ENCODE data around the gene PDIA3. TPM values are rescaled to one million over a fixed set of nuclear protein-coding genes. Genes with fewer than 3 reads are reported as not detected.
"Not testable (repeated sequence)": the region's sequence is repeated elsewhere in the genome, so short reads cannot be mapped to it uniquely, and the experiment has no call there.

PDIA3 gene
- total RNA-seq, 4 donors from 2014 or later, result 75.4 to 107 (median 94.2) TPM

DNA sequence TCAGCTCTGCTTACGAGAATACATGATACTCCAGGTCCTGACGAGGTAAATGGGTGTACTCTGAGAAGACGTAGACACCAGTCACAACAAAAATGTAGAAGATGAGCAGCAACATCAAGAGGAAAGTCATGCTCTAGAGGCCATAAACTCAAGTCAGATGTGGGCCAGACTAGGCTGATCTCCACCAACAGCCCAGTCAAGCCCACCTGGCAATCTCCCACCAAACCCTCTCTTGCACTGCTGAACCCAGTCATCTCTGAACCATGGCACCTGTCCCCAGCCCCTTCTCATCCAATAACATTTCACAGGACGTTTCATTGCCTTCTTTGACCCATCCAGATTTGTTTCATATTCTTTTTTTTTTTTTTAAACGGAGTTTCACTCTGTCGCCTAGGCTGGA is 10.8 kb upstream of the PDIA3 start:
- no peaks in the 10 kb centered on the region for H3K36me3 ChIP-seq
- H3K4me3 ChIP-seq, result no peak overlapping the region
- no peak for DNase-seq (ENCODE audit: low spot score in 2 of 2)
- 85 to 86% methylated on average over 6 of the region's 6 CpGs for WGBS, 2 donors
- H3K9me3 ChIP-seq, result no peaks in the 10 kb centered on the region
- no peaks in the 10 kb centered on the region for H3K27me3 ChIP-seq
- no peaks in the 10 kb centered on the region for H3K4me1 ChIP-seq
- H3K27ac ChIP-seq, result no peak overlapping the region
- TF ChIP-seq EP300 (IDR thresholded peaks at IDR 0.05), result no peak
- no peak for TF ChIP-seq POLR2A (IDR thresholded peaks at IDR 0.05)
- TF ChIP-seq CTCF (IDR thresholded peaks at IDR 0.05), result no peak

DNA sequence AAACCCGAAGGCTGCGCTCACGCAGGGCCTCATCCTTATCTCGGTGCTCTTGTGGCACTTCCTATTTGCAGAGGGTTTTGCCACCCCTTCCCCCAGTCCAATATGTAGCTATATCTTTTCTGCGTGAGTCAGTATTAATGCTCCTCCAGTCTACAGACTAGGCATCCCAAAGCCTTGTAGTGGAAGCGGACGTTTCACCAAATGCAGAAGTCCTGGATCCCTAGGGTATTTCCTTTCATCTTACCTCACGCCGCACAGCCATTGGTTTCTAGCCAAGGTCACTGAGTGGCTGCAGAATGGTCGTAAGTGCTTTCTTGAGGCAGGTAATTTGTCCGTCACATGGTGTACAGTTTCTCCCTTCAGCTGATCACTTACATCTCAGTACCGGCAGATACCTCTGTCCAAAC is 668 bp downstream of the PDIA3 start:
- Histone ChIP-seq H3K27ac (peak overlapping the region; percentile 90 to 95 (median 91)), H3K4me1 (peaks cover 0 to 49% (median 20%) of the 10 kb centered on the region in 4 donors), H3K4me3 (peak overlapping the region; percentile 81 to 91 (median 82))
- H3K27me3 ChIP-seq; H3K36me3 ChIP-seq; DNase-seq (ENCODE audit: low spot score in 2 of 2); H3K9me3 ChIP-seq: not testable (repeated sequence)
- 0 to 1% methylated on average over 12 of the region's 12 CpGs for WGBS, 2 donors

DNA sequence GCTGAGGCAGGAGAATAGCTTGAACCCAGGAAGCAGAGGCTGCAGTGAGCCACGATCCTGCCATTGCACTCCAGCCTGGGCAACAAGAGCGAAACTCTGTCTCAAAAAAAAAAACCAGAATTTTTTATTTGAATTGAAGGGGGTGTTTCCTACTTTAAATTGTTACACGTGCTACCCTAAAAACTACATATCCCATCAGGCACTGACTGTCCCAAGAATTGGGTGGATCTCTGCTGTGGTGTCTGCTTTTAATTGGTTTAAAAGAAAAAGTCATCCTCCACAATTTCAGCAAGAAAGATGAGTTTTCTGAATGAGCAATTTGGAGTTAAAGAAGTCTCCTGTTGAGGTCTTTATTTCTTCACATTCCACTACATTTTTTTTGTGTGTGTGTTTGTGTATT is 2.1 kb downstream of the PDIA3 start:
- no peak for DNase-seq (ENCODE audit: low spot score in 2 of 2)
- TF ChIP-seq CTCF (IDR thresholded peaks at IDR 0.05), result no peak
- TF ChIP-seq EP300 (IDR thresholded peaks at IDR 0.05), result no peak
- no peak for TF ChIP-seq POLR2A (IDR thresholded peaks at IDR 0.05)
- Histone ChIP-seq H3K9me3 (no peaks in the 10 kb centered on the region), H3K27ac (no peak overlapping the region), H3K27me3 (no peaks in the 10 kb centered on the region), H3K36me3 (peaks cover 0 to 13% (median 0%) of the 10 kb centered on the region in 3 donors), H3K4me1 (peaks cover 0 to 64% (median 22%) of the 10 kb centered on the region in 4 donors), H3K4me3 (peak overlapping the region in 1 of 4 donors; percentile 91)
- WGBS, 2 donors, result 55 to 57% methylated on average over 3 of the region's 3 CpGs

DNA sequence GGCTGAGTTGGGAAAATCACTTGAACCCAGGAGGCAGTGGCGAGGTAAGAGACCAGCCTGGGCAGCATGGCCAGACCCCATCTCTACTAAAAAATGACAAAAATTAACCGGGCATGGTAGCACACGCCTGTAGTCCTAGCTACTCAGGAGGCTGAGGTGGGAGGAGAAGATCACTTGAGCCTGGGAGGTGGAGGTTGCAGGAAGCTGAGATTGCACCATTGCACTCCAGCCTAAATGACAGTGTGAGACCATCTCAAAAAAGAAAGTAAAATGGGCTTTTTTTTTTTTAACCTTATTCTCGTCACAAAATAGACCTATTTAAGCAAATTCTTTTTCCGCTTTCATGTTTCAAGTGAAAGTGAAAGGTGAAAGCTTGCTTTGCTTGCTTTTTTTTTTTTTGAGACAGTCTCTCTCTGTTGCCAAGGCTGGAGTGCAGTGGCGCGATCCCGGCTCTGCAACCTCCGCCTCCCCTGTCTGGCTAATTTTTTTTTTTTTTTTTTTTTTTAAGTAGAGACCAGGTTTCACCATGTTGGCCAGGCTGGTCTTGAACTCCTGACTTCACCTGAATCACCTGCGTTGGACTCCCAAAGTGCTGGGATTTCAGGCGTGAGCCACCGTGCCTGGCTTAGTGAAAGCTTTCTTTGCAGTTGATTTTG is 3.6 kb downstream of the PDIA3 start:
- WGBS, 2 donors, result 68 to 76% methylated on average over 12 of the region's 12 CpGs
- no peak for DNase-seq (ENCODE audit: low spot score in 2 of 2)
- H3K4me3 ChIP-seq, result no peak overlapping the region
- H3K27ac ChIP-seq, result peak overlapping the region in 1 of 4 donors; percentile 25
- H3K9me3 ChIP-seq, result no peaks in the 10 kb centered on the region
- TF ChIP-seq CTCF (IDR thresholded peaks at IDR 0.05) (no peak), POLR2A (IDR thresholded peaks at IDR 0.05) (no peak), EP300 (IDR thresholded peaks at IDR 0.05) (no peak)
- no peaks in the 10 kb centered on the region for H3K27me3 ChIP-seq
- peaks cover 0 to 27% (median 0%) of the 10 kb centered on the region in 3 donors for H3K36me3 ChIP-seq
- H3K4me1 ChIP-seq, result peaks cover 0 to 65% (median 22%) of the 10 kb centered on the region in 4 donors

GRCh38 chr15:43751885-43752284 is 5.6 kb downstream of the PDIA3 start:
- Histone ChIP-seq H3K27me3 (no peaks in the 10 kb centered on the region), H3K4me1 (peaks cover 0 to 61% (median 20%) of the 10 kb centered on the region in 4 donors), H3K4me3 (no peak overlapping the region), H3K36me3 (peaks cover 0 to 45% (median 8%) of the 10 kb centered on the region in 3 donors), H3K9me3 (no peaks in the 10 kb centered on the region), H3K27ac (no peak overlapping the region)
- DNase-seq (ENCODE audit: low spot score in 2 of 2), result no peak
- WGBS, 2 donors, result 67 to 72% methylated on average over 6 of the region's 6 CpGs
- TF ChIP-seq POLR2A (IDR thresholded peaks at IDR 0.05), result no peak
- TF ChIP-seq CTCF (IDR thresholded peaks at IDR 0.05), result no peak
